Activated CD4-positive, CD25-positive, alpha-beta regulatory T cell treated with anti-CD3 and anti-CD28 coated beads, Interleukin-2, amount 50 U/mL, for 24 hours (primary cell): Measurements from ENCODE around the gene SPP2.

Source experiments
- ATAC-seq, 2 donors: fragments of 150-1000 bp; cut with Tn5 transposase; one replicate each; pipeline ENCODE4 v1.10.0; 2021; ENCODE audit warnings: mild to moderate bottlenecking in 1 of 2, moderate library complexity in 1 of 2

SPP2 gene

GRCh38 chr2:234044157-234044556, 6.3 kb upstream of the SPP2 start:
- no peak for ATAC-seq

DNA sequence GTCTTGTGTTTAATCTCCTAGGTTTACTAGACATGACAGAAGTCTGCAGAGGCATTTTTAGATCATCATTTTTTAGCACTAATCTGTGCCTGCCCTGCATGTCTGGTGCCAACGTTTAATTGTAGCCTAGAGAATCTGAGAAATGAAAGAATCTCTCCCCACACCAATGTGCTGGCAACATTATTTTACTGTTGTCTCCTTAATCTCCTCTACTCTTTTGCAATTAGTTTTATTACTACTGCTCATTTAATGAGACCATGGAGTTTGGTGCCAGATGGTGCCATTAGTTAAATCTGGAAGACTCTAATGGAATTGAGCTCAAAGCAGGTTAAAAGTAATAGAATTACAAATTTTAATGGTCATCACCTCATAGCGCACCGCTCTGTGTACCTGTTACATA, 4.0 kb upstream of the SPP2 start:
- ATAC-seq: no peak

GRCh38 chr2:234047361-234047760, 3.1 kb upstream of the SPP2 start:
- ATAC-seq: no peak

DNA sequence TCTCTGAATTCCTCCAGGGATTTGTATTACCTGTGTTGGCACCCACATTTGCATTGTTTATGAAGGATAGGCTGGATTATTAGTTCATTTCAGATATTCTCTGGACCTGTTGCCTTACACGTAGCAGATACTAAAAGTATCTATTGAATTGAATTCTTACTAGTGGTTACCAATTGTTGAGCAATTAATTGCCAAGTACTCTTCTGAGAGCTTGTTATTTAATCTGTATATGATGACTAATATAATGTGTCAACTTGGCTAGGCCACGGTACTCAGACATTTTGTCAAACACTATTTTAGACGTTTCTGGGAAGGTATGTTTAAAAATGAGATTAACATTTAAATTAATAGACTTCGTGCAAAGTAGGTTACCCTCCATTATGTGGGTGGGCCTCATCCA, 2.5 kb upstream of the SPP2 start:
- ATAC-seq: no peak

DNA sequence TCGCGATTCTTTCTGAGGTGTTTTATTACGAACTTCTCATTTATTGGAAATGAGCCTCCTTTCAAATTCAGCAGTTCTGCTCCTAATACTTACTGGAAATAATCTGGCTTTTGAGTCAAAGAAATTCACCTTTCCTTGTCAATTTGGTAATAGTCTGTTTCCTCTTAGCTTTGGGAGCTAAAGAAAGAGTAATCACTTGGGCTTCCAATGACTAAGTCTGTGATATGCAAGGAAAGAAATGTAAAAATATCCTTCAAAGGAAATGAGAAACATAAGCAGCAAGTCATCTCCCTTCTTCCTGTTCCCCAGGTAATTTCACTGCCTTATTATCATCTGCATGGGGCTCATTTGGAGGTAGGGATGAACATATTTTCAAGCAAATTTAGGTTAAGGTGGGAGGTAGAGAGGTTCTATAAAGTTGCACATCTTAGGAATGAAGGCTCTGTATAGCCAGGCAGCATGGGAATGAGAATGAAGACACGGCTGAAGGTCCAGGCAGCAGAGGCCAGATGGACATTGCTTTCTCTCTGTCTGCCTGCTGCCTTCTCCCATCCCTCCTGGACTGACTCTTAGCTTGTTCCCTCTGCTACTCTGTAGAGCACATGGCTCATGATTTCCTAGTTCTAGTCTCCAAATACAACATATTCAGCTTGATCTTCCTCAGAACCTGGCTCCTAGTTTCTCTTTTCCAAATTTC, 1.0 kb downstream of the SPP2 start:
- no peak for ATAC-seq

GRCh38 chr2:234058881-234059280, 8.4 kb downstream of the SPP2 start:
- ATAC-seq: no peak

- ATAC-seq: no peak
Measured at GRCh38 chr2:234060236-234060635, 9.7 kb downstream of the SPP2 start.

- ATAC-seq: no peak
Measured at GRCh38 chr2:234061624-234062257, 11.2 kb downstream of the SPP2 start.

DNA sequence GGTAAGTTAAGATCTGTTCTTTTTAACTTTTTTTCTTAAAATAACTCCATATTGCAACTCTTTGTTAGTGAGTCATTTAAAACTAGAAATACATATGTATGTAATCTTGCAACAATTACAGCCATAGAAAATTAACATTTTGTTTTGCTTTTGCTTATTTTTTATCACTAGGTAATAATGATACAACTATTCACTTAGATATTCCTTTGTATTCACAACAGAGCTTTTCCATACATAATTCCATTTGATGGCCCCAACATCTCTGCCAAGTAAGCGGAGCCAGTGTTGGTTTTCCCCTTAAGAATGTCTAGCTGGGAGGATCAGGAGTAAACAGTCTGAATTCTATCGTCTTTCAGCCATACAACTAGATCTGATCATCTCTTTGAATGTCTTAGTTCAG, 16.1 kb downstream of the SPP2 start:
- ATAC-seq: no peak

DNA sequence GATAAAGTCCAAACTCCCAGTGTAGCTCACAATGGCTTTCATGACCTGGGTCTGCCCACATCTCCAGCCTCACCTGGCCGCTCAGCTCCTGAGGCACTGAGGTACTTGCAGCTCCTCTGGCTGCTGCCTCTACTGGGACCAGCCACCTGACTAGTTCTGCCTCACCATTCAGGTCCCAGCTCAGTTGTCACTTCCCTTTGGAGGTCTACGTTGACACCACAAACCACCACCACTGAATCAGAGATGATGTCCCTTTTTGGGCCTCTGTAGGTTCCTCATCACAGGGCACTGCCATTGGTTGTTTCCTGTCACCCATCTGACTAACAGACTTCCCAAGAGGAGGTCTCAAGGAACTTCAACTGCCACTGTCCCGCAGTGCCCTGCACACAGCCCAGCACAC, 21.2 kb downstream of the SPP2 start:
- ATAC-seq: peak in 1 of 2 donors; percentile 27

- ATAC-seq: no peak
Measured at GRCh38 chr2:234072454-234072853, 22.0 kb downstream of the SPP2 start.

DNA sequence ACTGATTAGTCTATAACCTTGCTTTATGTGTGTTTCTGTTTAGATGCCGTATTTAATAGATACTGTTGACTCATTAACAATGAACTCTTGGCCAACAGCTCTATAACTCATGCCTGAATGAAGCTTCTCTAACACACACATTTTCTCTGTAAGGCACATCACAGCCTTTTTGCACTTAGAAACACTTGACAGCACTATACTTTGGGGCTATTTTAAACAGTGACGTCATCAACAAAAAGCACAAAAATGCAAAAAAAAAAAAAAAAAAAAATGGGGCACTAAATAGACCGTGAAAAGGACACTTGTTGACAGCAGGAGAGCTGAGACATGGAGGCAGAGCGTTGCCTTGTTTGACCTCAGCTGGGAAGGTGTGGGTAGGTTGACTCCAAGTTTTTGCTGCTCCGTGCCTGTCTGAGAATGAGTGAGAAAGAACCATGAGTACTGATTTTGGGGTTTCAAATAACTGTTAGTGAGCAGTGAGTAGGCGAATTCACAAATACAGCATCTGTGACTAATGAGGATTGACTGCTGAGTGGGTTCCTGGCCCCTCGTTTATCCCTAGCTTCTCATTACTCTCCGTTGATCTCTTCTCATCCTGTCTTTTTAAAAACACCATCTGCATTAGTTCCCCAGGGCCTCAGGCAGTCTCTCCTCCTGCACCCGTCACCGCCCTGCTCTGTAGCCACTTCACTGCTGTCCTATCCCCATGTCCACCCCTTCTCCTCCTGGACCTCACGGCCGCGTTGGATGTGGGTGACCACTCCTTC, 24.4 kb downstream of the SPP2 start:
- no peak for ATAC-seq

GRCh38 chr2:234075518-234075915, 25.0 kb downstream of the SPP2 start:
- no peak for ATAC-seq

DNA sequence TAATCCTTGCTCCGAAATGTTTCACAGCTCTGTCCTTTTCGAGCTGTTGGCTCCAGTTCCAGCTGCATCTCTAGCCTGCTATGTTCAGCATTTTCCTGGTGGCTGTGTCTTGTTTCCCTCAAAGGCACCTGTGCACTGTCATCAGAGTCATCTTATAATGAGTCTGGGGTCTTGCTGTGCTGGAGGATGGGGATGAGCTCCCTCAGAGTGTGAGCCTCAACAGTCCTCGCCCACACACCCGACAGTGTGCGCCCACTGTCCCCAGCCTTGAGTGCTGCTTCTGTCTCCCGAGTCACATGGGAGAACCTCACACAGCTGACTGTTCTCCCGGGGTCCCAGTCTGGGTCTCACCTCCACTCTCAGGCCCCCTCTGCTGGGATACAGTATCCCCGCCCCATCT, 25.4 kb downstream of the SPP2 start:
- ATAC-seq: no peak

DNA sequence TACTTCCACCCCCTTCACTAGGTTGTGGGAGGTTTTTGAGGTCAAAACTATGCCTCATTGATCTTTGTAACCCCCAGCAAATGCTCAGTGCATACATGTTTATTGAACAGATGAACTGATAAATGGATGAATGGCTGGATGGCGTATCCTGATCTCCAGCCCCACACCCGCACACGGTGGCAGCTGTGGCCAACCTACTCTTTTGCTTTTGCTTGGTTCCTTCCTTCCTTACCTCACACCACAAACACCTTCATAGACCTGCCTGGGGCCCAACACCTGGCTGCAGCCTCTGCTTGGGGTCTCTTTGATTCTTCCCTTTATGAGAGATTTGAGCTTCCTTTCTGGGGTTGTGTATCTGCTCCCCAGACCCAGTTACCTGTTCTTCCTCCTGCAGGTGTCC, 25.9 kb downstream of the SPP2 start:
- no peak for ATAC-seq

DNA sequence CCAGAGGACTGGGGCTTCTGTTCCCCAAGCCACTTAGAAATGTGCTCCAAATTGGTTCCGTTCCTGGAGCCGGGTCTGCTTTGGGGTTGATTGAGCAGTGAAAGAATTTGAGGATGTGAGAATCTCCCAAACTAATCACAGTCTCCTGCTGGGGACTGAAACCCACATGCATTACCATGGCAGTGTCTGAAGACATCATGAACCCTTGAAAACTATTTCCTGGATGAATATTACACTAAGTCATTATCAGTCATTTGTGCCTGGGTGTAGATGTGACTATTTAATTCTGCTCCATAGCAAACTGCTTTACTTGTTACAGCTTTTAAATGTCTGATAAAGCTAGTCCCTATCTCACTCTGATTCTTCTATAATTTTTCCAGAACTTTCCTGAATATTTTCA, 27.6 kb downstream of the SPP2 start:
- no peak for ATAC-seq

DNA sequence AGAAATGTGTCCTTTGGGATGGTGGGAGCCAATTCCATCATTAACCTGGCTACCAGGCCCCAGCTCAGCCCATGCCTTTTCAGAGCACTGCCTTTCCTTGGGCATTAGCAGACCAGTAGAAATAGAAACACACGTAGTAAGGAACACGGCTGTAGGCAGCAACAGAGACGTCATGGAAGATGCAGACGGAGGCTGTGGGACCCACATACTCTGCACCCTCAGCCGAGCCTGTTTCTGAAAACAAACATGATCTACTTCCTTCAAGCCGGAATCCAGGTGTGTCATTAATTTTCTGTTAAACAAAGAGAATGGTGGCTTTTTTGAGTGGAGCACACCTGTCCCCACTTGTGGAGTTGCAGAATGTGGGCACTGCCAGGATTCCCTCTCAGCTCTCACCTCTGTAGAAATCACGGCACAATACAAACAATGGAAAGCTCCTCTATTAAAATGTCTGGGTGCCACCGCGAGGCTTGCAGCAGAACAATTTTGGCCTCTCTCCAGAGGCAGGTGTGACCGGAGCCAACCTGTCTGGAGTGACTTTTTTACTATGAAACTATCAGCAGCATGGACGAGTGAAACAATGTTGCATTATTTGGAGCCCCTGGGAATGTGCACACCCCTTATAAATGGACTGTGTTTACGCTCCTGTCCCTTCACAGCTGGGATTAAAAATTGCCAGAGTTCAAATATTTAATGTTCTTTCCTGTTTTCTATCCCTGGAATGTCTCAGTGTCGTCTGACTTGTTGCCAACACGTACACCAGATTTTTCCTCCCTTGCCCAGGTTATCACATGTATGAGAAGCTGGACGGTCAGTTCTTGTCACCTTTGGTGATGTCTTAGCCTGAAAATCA, 31.7 kb downstream of the SPP2 start:
- no peak for ATAC-seq

DNA sequence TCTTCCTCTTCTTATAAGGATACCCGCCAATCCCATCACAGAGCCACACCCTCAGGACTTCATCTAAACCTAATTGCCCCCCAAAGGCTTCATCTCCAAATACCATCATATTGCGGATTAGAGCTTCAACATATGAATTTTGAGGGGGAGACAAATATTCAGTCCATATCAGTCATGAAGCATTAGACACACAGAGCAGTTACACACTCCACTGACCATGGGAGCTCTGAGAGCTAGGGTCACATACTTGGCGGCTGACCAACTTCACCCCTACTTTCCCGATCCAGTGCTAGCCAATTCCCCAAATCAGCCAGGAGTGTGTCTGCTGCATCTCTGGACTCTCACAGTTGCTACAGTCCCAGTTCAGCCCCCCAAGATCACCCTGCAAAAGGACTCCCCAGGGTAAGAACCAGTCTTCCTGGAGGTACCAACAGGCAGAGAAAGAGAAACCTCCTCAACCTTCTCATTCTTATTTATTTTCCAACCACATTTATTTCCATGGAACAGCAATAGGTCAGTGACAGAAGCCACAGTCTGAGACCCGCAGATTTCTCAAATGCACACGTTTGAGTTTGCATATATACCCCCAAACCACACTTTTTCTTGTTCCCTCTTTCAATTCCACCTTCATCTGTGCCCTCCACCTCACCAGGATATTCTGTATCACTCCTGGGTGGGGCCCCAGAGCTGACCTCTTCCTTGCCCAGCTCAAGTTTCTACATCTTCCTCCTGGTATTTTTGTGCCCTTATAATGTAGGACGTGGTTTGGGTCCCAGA, 33.3 kb downstream of the SPP2 start:
- ATAC-seq: no peak

DNA sequence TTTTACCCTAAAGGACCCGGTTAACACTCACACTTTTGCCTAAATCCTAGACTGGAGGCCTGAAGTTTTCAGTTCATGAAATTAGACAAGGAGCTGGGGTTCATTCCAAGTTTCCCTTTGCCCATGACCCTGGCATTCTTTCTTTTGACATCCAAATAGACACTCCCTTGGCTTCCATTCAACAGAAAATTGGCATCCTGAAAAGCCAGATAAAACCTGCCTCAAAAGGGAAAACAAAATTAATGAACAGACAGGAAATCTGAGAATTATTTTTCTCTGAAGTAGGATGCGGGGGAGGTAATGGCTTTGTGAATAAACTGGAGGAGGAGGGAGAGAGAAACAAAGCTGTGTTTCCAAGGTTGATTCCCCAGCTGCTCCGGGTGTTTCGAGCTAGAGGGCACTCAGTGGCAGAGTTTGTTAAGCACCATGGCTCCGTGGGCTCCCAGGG, 41.0 kb downstream of the SPP2 start:
- ATAC-seq: no peak

GRCh38 chr2:234091883-234092282, 41.4 kb downstream of the SPP2 start:
- ATAC-seq: no peak

- ATAC-seq: no peak
Measured at GRCh38 chr2:234092344-234092743, 41.8 kb downstream of the SPP2 start.

DNA sequence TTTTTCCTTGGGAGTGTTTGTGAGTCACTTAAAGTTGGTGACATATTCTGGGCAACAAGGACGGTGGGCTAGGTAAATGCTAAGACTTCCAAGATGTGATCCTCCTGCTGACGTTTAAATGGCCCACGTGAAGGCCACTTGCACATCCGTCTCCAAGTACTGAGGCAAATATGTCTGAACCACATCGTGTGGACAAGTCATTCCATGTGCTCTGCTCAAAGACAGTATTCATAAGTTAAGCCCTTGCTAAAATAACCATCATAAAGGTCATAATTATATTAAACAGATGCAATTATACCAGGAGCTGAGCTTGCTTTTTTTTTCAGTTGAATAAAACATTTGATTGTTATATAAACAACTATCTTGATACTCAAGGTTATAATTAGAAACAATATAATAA, 44.8 kb downstream of the SPP2 start:
- no peak for ATAC-seq
